HG03460 (cell line): Measurements from ENCODE around the gene OR12D2.
"Not testable (repeated sequence)": the region's sequence is repeated elsewhere in the genome, so short reads cannot be mapped to it uniquely, and the experiment has no call there.

Source experiments
- ATAC-seq: cut with Tn5 transposase; IDR thresholded peaks from one replicate; pipeline ENCODE4 v1.9.1; 2021; ENCODE audit not compliant: unreplicated experiment

Gene OR12D2

GRCh38 chr6:29395331-29395730, at the start of gene OR12D2:
Gene OR12D2 (plus strand): TSS chr6:29395631. CDS start chr6:29396700, 1,069 bp downstream.
- ATAC-seq, result no peak

GRCh38 chr6:29349348-29349747, 46.1 kb upstream of the OR12D2 start:
- ATAC-seq, result not testable (repeated sequence)

DNA sequence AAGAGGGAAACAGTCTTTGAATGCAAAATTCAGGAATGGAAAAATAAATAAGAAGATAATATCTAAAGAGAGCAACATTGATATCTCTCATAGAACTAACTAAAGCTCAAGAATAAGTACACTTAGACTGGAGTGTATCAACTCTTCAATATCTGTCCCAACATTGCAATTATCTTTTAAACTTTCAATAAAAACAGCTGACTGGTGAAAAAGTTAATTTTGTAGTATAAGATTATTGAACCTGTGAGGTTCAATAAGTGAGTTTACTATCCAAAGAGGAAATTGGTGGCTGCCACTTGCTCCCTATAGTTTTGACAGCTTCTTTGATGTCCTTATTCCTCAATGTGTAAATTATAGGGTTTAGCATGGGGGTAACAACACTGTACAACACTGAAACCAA, 40.5 kb upstream of the OR12D2 start:
- ATAC-seq, result no peak

- no peak for ATAC-seq
Measured at GRCh38 chr6:29355603-29356002, 39.8 kb upstream of the OR12D2 start.

- ATAC-seq, result no peak
Measured at GRCh38 chr6:29368765-29369164, 26.7 kb upstream of the OR12D2 start, which contains the start of gene OR5V1. Gene OR5V1 (minus strand): TSS chr6:29368865. CDS start chr6:29356195, 12,670 bp downstream.

GRCh38 chr6:29375191-29375590, 20.2 kb upstream of the OR12D2 start, which contains the start of gene OR12D3:
Gene OR12D3 (minus strand): TSS chr6:29375291. CDS start chr6:29375287, 4 bp downstream.
- no peak for ATAC-seq

DNA sequence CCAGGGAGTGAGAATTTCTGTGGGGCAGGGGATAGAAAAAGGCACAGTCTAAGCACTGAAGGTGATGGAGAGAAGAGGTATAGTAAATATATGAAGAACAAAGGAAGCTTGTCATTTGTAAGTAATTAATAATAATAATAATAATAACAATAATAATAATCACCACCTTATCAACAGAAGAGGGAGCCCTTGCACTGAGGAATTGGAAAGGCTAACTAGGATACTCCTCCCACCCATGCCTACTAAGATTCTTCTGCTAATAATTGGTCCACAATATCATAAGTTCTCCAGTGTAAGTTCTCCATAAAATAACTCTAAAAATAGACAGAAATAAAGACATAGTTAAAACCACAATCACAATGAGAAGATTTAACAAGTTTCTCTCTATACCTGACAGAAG, 19.4 kb upstream of the OR12D2 start:
- no peak for ATAC-seq

DNA sequence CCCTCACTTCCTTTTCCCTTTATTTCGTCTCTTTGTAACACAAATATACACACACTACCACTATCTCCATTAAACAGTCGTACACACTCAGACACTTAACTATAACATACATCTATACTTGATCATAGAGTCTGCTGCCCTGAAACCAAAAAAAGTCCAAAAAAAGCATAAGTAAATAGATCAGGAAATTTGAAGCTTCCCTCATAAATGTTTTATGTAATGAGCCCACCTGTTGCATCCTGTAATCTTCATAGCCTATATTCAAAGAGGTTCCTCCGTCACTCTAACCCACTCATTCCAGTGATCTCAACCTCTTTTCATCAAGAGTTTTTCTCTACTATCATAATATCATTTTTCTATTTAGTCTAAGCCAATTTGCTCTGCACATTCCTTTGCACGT, 6.9 kb upstream of the OR12D2 start:
- ATAC-seq, result no peak

DNA sequence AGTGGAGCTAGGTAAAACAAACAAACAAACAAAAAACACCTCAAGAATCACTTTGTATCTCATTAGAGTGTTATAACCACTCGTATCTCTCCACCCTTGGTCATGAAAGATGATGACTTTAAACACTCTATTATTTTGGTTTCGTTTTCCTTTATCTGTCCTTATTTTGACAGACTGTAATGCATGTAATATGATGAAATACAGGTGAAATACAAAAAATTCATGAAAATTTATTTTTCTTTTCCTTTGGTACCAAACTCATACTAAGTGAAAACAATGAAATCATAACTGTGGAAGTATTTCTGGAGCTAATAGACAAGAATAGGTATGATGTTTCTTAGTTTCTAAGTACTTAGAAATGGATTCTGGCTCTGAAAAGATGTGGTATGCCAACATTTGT, 4.1 kb downstream of the OR12D2 start:
- ATAC-seq, result no peak

GRCh38 chr6:29403801-29404200, 8.4 kb downstream of the OR12D2 start:
- ATAC-seq, result no peak

DNA sequence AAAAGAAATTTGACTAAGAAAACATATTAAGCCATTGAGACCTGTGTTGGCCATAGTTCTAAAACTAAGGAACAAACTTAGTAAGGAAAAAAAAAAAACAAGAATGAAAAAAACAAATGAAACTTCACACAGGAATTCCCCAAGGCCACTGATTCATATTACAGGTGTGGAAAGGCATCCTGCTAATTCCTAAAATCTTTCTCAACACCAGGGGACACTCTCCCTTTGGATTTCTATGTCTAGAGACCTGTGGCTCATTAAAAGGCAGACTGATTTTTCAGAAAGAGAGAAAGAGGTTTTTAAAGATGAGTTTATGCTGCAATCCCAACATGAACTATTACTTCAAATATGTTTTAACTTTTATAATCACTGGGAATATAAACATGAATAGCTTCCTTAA, 19.2 kb downstream of the OR12D2 start, which contains the start of gene OR12D1:
Gene OR12D1 (plus strand): TSS at position 341 of the 400 bp plus-strand sequence.
- no peak for ATAC-seq

GRCh38 chr6:29419516-29419915, 24.1 kb downstream of the OR12D2 start:
- no peak for ATAC-seq

- no peak for ATAC-seq
Measured at GRCh38 chr6:29424168-29424567, 28.7 kb downstream of the OR12D2 start.

GRCh38 chr6:29424575-29424974, 29.1 kb downstream of the OR12D2 start:
- ATAC-seq, result no peak

- no peak for ATAC-seq
Measured at GRCh38 chr6:29425075-29425474, 29.6 kb downstream of the OR12D2 start.

DNA sequence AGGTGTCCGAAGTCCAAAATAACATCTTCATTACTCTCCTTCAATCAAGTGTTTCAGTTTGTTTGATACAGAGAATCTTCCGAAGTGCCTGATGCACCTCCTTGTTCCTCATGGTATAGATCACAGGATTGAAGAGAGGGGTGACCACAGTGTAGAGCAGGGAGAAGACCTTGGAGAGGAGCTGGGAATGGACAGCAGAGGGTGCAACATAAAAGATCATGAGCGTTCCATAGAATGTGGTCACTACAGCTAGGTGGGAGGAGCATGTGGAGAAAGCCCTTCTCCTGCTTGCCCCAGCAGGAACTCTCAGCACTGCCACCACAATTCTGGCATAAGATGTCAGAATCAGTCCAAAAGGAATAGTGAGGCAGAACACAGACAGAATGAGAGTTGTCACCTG, 31.2 kb downstream of the OR12D2 start:
- ATAC-seq, result no peak

- ATAC-seq, result not testable (repeated sequence)
Measured at GRCh38 chr6:29436730-29437129, 41.3 kb downstream of the OR12D2 start.

DNA sequence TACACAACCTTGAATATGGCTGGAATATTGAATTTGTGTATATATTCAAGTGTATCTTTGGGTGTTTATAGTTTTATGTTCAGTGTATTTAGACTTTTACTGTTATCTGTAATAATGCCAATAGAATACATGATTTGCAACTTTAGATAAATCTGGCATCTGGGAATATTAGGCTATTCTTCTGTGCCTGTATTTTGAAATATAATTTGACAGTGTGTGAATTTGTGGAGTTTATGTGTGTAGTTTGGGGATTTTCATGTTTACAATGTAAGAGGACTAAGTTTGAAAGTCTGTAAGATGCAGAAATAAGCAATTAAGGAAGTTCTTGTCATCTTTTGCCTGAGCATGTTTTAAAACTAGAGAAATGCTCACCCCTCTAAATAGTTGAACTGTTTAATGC, 43.6 kb downstream of the OR12D2 start, which contains the start of gene OR10C1:
Gene OR10C1 (plus strand): TSS at position 301 of the 400 bp plus-strand sequence. CDS start 710 bp downstream, outside the sequence.
- no peak for ATAC-seq

DNA sequence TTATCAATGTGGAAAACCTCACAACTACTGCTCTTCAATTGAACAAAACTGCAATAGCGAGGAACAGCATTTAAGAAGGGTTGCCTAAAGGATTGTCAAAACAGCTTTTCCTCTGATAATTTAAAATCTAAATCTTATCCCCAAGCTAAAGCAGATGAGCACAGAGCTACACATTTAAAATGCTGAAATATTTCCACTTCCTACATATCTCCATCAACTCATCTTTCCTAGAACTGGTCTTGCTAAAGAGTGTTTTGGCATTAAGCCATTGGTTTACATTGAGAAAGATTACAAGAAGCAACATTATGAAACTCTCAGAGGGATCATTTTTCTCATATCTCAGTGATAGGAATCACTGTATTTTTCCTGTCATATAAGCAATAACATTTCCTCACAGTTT, 47.3 kb downstream of the OR12D2 start:
- ATAC-seq, result no peak

GRCh38 chr6:29444031-29444430, 48.6 kb downstream of the OR12D2 start:
- ATAC-seq, result not testable (repeated sequence)
